Measurements from ENCODE around the gene TUBA4A. TPM values are rescaled to one million over a fixed set of nuclear protein-coding genes. Genes with fewer than 3 reads are reported as not detected.

Gene TUBA4A
- total and polyA plus RNA-seq, 2 experiments from 2014 or later: 44.3 to 77.7 TPM

DNA sequence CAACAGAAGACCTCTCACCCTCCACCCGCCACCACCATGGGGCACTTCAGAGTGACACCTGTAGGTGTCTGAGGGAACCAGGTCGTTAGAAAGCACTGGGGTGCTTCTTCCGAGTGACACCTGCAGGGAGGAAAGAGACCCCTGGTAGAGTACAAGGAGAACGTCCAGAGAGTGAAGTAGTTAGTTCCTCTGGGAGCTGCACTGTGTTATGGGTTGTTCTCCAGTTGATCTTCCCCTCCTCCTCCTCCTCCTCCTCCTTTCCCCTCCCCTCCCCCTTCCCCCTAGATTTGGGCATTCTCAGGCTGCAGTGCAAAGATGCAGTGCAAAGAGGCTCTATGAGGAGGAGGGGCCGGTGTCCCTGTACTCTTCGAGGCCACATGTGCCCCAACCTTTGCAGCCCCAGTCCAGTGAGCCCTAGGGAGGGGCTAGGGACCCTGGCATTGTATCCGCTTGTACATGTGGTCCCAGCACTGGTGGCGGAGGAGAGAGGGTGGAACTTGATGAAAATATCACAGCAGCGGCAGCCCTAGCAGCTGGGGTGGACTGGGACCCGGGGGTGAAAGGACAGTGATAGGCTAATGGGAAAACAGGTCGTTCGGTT lies 26.3 kb upstream of the TUBA4A start (continued):
- TF ChIP-seq, protein P1, sequence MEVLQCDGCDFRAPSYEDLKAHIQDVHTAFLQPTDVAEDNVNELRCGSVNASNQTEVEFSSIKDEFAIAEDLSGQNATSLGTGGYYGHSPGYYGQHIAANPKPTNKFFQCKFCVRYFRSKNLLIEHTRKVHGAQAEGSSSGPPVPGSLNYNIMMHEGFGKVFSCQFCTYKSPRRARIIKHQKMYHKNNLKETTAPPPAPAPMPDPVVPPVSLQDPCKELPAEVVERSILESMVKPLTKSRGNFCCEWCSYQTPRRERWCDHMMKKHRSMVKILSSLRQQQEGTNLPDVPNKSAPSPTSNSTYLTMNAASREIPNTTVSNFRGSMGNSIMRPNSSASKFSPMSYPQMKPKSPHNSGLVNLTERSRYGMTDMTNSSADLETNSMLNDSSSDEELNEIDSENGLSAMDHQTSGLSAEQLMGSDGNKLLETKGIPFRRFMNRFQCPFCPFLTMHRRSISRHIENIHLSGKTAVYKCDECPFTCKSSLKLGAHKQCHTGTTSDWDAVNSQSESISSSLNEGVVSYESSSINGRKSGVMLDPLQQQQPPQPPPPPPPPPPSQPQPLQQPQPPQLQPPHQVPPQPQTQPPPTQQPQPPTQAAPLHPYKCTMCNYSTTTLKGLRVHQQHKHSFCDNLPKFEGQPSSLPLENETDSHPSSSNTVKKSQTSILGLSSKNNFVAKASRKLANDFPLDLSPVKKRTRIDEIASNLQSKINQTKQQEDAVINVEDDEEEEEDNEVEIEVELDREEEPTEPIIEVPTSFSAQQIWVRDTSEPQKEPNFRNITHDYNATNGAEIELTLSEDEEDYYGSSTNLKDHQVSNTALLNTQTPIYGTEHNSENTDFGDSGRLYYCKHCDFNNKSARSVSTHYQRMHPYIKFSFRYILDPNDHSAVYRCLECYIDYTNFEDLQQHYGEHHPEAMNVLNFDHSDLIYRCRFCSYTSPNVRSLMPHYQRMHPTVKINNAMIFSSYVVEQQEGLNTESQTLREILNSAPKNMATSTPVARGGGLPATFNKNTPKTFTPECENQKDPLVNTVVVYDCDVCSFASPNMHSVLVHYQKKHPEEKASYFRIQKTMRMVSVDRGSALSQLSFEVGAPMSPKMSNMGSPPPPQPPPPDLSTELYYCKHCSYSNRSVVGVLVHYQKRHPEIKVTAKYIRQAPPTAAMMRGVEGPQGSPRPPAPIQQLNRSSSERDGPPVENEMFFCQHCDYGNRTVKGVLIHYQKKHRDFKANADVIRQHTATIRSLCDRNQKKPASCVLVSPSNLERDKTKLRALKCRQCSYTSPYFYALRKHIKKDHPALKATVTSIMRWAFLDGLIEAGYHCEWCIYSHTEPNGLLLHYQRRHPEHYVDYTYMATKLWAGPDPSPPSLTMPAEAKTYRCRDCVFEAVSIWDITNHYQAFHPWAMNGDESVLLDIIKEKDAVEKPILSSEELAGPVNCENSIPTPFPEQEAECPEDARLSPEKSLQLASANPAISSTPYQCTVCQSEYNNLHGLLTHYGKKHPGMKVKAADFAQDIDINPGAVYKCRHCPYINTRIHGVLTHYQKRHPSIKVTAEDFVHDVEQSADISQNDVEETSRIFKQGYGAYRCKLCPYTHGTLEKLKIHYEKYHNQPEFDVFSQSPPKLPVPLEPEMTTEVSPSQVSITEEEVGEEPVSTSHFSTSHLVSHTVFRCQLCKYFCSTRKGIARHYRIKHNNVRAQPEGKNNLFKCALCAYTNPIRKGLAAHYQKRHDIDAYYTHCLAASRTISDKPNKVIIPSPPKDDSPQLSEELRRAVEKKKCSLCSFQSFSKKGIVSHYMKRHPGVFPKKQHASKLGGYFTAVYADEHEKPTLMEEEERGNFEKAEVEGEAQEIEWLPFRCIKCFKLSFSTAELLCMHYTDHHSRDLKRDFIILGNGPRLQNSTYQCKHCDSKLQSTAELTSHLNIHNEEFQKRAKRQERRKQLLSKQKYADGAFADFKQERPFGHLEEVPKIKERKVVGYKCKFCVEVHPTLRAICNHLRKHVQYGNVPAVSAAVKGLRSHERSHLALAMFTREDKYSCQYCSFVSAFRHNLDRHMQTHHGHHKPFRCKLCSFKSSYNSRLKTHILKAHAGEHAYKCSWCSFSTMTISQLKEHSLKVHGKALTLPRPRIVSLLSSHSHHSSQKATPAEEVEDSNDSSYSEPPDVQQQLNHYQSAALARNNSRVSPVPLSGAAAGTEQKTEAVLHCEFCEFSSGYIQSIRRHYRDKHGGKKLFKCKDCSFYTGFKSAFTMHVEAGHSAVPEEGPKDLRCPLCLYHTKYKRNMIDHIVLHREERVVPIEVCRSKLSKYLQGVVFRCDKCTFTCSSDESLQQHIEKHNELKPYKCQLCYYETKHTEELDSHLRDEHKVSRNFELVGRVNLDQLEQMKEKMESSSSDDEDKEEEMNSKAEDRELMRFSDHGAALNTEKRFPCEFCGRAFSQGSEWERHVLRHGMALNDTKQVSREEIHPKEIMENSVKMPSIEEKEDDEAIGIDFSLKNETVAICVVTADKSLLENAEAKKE (CRISPR knock-in tag; IDR thresholded peaks at IDR 0.05): no peak
- TF ChIP-seq JUNB (IDR thresholded peaks at IDR 0.05; ENCODE audit: unreplicated experiment) (no peak), EZH2 (IDR thresholded peaks at IDR 0.05; ENCODE audit: low read depth, unreplicated experiment) (no peak), CREB1 (CRISPR knock-in tag; IDR thresholded peaks at IDR 0.05; ENCODE audit: low read depth) (no peak), ZNF114 (CRISPR knock-in tag; IDR thresholded peaks at IDR 0.05) (no peak), NANOG (IDR thresholded peaks at IDR 0.05; ENCODE audit: borderline replicate concordance) (no peak), EZH2phosphoT487 (IDR thresholded peaks at IDR 0.05; ENCODE audit: unreplicated experiment) (no peak)
- TF ChIP-seq, protein P2, sequence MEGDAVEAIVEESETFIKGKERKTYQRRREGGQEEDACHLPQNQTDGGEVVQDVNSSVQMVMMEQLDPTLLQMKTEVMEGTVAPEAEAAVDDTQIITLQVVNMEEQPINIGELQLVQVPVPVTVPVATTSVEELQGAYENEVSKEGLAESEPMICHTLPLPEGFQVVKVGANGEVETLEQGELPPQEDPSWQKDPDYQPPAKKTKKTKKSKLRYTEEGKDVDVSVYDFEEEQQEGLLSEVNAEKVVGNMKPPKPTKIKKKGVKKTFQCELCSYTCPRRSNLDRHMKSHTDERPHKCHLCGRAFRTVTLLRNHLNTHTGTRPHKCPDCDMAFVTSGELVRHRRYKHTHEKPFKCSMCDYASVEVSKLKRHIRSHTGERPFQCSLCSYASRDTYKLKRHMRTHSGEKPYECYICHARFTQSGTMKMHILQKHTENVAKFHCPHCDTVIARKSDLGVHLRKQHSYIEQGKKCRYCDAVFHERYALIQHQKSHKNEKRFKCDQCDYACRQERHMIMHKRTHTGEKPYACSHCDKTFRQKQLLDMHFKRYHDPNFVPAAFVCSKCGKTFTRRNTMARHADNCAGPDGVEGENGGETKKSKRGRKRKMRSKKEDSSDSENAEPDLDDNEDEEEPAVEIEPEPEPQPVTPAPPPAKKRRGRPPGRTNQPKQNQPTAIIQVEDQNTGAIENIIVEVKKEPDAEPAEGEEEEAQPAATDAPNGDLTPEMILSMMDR (conservative IDR thresholded peaks at IDR 0.05; ENCODE audit: low read depth in 2 of 2): no peak
- TF ChIP-seq, protein P3, sequence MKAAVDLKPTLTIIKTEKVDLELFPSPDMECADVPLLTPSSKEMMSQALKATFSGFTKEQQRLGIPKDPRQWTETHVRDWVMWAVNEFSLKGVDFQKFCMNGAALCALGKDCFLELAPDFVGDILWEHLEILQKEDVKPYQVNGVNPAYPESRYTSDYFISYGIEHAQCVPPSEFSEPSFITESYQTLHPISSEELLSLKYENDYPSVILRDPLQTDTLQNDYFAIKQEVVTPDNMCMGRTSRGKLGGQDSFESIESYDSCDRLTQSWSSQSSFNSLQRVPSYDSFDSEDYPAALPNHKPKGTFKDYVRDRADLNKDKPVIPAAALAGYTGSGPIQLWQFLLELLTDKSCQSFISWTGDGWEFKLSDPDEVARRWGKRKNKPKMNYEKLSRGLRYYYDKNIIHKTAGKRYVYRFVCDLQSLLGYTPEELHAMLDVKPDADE (IDR thresholded peaks at IDR 0.05): no peak
